CD14-positive monocyte (primary cell): ENCODE data around the gene TGFBRAP1. TPM values are rescaled to one million over a fixed set of nuclear protein-coding genes. Genes with fewer than 3 reads are reported as not detected.

Experiments used
- DNase-seq, 3 donors: peaks; one replicate each; pipeline ENCODE4 v3.0.0-alpha.2; 2011 to 2022
- H2AFZ ChIP-seq: 2 replicates; pipeline ENCODE4 v1.6.0; 2012; ENCODE audit warnings: mild to moderate bottlenecking, low read depth, low read length, inconsistent platforms; ENCODE audit not compliant: insufficient read depth, poor library complexity, severe bottlenecking
- H3K27ac ChIP-seq, 2 donors: 1 replicate in 1 of 2; 2 replicates in 1 of 2; pipeline ENCODE4 v1.5.1; 2012 to 2013; ENCODE audit warnings: low read length in 2 of 2, control low read depth in 1 of 2, inconsistent platforms in 1 of 2, low read depth in 1 of 2, mild to moderate bottlenecking in 1 of 2
- H3K27me3 ChIP-seq, 2 donors: one replicate each; pipeline versions ENCODE4 v1.6.0 to v1.6.1; 2011 to 2013; ENCODE audit warnings: low read length in 2 of 2; ENCODE audit not compliant: control insufficient read depth in 2 of 2, insufficient read depth in 2 of 2
- H3K36me3 ChIP-seq, 2 donors: replicated peaks in 1 of 2; 1 replicate in 1 of 2; 2 replicates in 1 of 2; pipeline versions ENCODE4 v1.5.1 to v1.6.1; 2012 to 2013; ENCODE audit warnings: low read length in 2 of 2, control low read depth in 1 of 2, inconsistent platforms in 1 of 2, mild to moderate bottlenecking in 1 of 2; ENCODE audit not compliant: insufficient read depth in 2 of 2, control insufficient read depth in 1 of 2
- H3K4me1 ChIP-seq, 2 donors: 1 replicate in 1 of 2; 2 replicates in 1 of 2; pipeline versions ENCODE4 v1.5.1 to v1.6.1; 2012 to 2013; ENCODE audit warnings: low read length in 2 of 2, control low read depth in 1 of 2, inconsistent platforms in 1 of 2, mild to moderate bottlenecking in 1 of 2, moderate library complexity in 1 of 2; ENCODE audit not compliant: insufficient read depth in 2 of 2, control insufficient read depth in 1 of 2
- H3K4me2 ChIP-seq: replicated peaks from 2 replicates; pipeline ENCODE3; 2012; ENCODE audit warnings: low read length, moderate library complexity, mild to moderate bottlenecking; ENCODE audit not compliant: poor library complexity, severe bottlenecking; ENCODE audit errors: extremely low read depth
- H3K4me3 ChIP-seq, 3 experiments: fragments of 200-600 bp in 1 of 3; sonication (generic) in 1 of 3; replicated peaks in 1 of 3; 1 replicate in 2 of 3; 2 replicates in 1 of 3; pipeline ENCODE4 v1.5.1; 2011 to 2013; ENCODE audit warnings: low read length in 3 of 3, mild to moderate bottlenecking in 3 of 3, control low read depth in 2 of 3, low read depth in 2 of 3, inconsistent platforms in 1 of 3, moderate library complexity in 1 of 3
- H3K79me2 ChIP-seq: 2 replicates; pipeline ENCODE4 v1.6.0; 2012; ENCODE audit warnings: mild to moderate bottlenecking, control low read depth, inconsistent platforms, low read length, moderate library complexity; ENCODE audit not compliant: insufficient read depth
- H3K9ac ChIP-seq: 2 replicates; pipeline ENCODE4 v1.6.0; 2017; ENCODE audit warnings: low read length, mild to moderate bottlenecking; ENCODE audit not compliant: insufficient read depth, poor library complexity, severe bottlenecking
- H3K9me3 ChIP-seq, 2 donors: replicated peaks in 1 of 2; 1 replicate in 1 of 2; 2 replicates in 1 of 2; pipeline versions ENCODE4 v1.5.1 to v1.6.1; 2012 to 2013; ENCODE audit warnings: low read length in 2 of 2, control low read depth in 1 of 2; ENCODE audit not compliant: control insufficient read depth in 1 of 2, insufficient read depth in 1 of 2
- H4K20me1 ChIP-seq: 2 replicates; pipeline ENCODE4 v1.6.0; 2012; ENCODE audit warnings: mild to moderate bottlenecking, low read length, control low read depth, moderate library complexity; ENCODE audit not compliant: insufficient read depth
- H3K27ac Mint-ChIP-seq, 7 donors: one replicate each; pipeline ENCODE4 v1.8.0; 2020; ENCODE audit warnings: mild to moderate bottlenecking in 7 of 7, mixed read lengths in 7 of 7, moderate library complexity in 6 of 7, inconsistent platforms in 2 of 7
- H3K27me3 Mint-ChIP-seq, 3 donors: one replicate each; pipeline ENCODE4 v1.8.0; 2021 to 2022; ENCODE audit warnings: low read depth in 3 of 3, mild to moderate bottlenecking in 3 of 3, mixed read lengths in 3 of 3, moderate library complexity in 3 of 3, inconsistent platforms in 1 of 3
- H3K36me3 Mint-ChIP-seq, 2 donors: one replicate each; pipeline ENCODE4 v1.8.0; 2020; ENCODE audit warnings: mixed read lengths in 2 of 2, inconsistent platforms in 1 of 2, mild to moderate bottlenecking in 1 of 2
- H3K4me1 Mint-ChIP-seq: one replicate; pipeline ENCODE4 v1.8.0; 2020; ENCODE audit warnings: mild to moderate bottlenecking, mixed read lengths
- H3K4me3 Mint-ChIP-seq, 2 donors: one replicate each; pipeline ENCODE4 v1.8.0; 2020; ENCODE audit warnings: mild to moderate bottlenecking in 2 of 2, mixed read lengths in 2 of 2, moderate library complexity in 1 of 2
- H3K9me3 Mint-ChIP-seq, 7 donors: one replicate each; pipeline ENCODE4 v1.8.0; 2020 to 2022; ENCODE audit warnings: mixed read lengths in 7 of 7, mild to moderate bottlenecking in 6 of 7, moderate library complexity in 6 of 7, inconsistent platforms in 2 of 7
- WGBS: methylation state at CpG from one replicate; pipeline ENCODE4 v1.1.5; 2013; ENCODE audit warnings: missing lambda C conversion rate; ENCODE audit not compliant: insufficient coverage; 5-methylcytosine and 5-hydroxymethylcytosine counted together
- intact Hi-C, 2 donors: fragments of 100-400 bp; cut with micrococcal nuclease; formaldehyde crosslinking; loops; one replicate each; pipeline versions ENCODE4 v1.15.0 to v1.15.1; 2023
- polyA plus RNA-seq, 3 donors: library from polyadenylated mRNA; depleted of rRNA in 1 of 3; unstranded in 2 of 3; stranded (reverse) in 1 of 3; fragments of 300-500 nt in 2 of 3; fragments of >200 nt in 1 of 3; fragmentation: Illumina TruSeq in 2 of 3; gene quantifications; 1 replicate in 2 of 3; 2 replicates in 1 of 3; pipeline ENCODE4 v1.2.3, GENCODE V29; 2012 to 2021
- TF ChIP-seq, protein P1 (sequence below): fragments of 200-600 bp; IDR thresholded peaks from one replicate; pipeline ENCODE4 v1.8.0; 2022; ENCODE audit warnings: antibody characterized with exemption, mild to moderate bottlenecking

TGFBRAP1 gene
- polyA plus RNA-seq, 3 donors = 10.0 to 10.5 (median 10.2) TPM

DNA sequence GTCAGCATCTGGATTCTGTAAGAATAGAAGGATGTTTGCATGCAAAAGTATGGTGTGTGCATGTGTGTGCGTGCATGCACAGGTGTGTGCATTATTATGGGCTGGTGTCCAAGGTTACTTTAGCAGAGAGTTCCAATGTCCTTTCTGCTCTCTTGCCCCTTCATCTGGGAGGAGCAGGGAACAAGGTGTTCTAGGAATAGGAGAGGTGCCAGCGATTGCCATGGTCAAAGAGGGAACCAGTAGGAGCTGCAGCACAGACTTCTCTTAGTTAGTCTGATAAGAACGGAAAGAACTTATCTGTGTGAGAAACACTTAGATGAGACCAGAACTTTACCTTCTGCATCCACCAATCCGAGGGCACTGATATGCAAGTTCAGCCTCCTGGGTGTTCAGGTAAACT lies 79.6 kb downstream of the TGFBRAP1 start:
- no peak overlapping the region for H3K27ac Mint-ChIP-seq
- H4K20me1 ChIP-seq = no peaks in the 10 kb centered on the region
- peaks cover 0 to 3% of the 10 kb centered on the region in 2 donors for H3K36me3 Mint-ChIP-seq
- H3K4me3 ChIP-seq = no peak overlapping the region
- no peak for DNase-seq
- H3K4me1 ChIP-seq = peaks cover 8 to 11% of the 10 kb centered on the region in 2 donors
- H3K27ac ChIP-seq = no peak overlapping the region
- H3K27me3 Mint-ChIP-seq = peaks cover 0 to 2% (median 1%) of the 10 kb centered on the region in 3 donors
- peaks cover 7% of the 10 kb centered on the region for H3K4me1 Mint-ChIP-seq
- H3K79me2 ChIP-seq = no peaks in the 10 kb centered on the region
- H3K4me3 Mint-ChIP-seq = no peak overlapping the region
- no peaks in the 10 kb centered on the region for H3K9me3 ChIP-seq
- H3K9ac ChIP-seq = no peak overlapping the region
- H3K9me3 Mint-ChIP-seq = peaks cover 0 to 8% (median 3%) of the 10 kb centered on the region in 7 donors
- WGBS = 100% methylated on average over 3 of the region's 4 CpGs
- H3K27me3 ChIP-seq = no peaks in the 10 kb centered on the region
- TF ChIP-seq, protein P1, sequence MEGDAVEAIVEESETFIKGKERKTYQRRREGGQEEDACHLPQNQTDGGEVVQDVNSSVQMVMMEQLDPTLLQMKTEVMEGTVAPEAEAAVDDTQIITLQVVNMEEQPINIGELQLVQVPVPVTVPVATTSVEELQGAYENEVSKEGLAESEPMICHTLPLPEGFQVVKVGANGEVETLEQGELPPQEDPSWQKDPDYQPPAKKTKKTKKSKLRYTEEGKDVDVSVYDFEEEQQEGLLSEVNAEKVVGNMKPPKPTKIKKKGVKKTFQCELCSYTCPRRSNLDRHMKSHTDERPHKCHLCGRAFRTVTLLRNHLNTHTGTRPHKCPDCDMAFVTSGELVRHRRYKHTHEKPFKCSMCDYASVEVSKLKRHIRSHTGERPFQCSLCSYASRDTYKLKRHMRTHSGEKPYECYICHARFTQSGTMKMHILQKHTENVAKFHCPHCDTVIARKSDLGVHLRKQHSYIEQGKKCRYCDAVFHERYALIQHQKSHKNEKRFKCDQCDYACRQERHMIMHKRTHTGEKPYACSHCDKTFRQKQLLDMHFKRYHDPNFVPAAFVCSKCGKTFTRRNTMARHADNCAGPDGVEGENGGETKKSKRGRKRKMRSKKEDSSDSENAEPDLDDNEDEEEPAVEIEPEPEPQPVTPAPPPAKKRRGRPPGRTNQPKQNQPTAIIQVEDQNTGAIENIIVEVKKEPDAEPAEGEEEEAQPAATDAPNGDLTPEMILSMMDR = no peak
- no peak overlapping the region for H3K4me2 ChIP-seq
- no peaks in the 10 kb centered on the region for H3K36me3 ChIP-seq
- H2AFZ ChIP-seq = no peak overlapping the region
- intact Hi-C loops = no loop called here

DNA sequence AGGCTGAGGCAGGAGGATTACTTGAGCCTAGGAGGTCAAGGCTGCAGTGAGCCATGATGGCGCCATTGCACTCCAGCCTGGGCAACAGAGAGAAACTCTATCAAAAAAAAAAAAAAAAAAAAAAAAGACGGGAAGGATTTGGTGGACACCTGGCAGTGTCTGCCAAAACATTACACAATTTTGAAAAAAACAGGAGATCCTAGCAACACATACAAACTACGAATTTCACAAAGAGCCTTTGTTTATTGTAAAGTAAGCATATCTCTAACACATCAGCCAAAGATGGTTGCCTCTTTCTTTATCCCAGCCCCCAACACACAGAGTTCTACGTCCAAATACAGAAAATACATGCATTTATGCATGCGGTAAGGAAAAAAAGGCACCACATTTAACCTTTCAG lies 80.4 kb downstream of the TGFBRAP1 start:
- Histone ChIP-seq H3K79me2 (no peaks in the 10 kb centered on the region), H2AFZ (no peak overlapping the region), H3K9me3 (no peaks in the 10 kb centered on the region), H3K27me3 (no peaks in the 10 kb centered on the region), H3K4me2 (no peak overlapping the region), H3K9ac (no peak overlapping the region), H3K4me3 (no peak overlapping the region), H3K4me1 (peaks cover 3 to 4% of the 10 kb centered on the region in 2 donors), H3K27ac (no peak overlapping the region), H4K20me1 (no peaks in the 10 kb centered on the region), H3K36me3 (no peaks in the 10 kb centered on the region)
- peaks cover 0 to 2% (median 1%) of the 10 kb centered on the region in 3 donors for H3K27me3 Mint-ChIP-seq
- TF ChIP-seq, protein P1 = no peak
- peaks cover 0 to 8% (median 3%) of the 10 kb centered on the region in 7 donors for H3K9me3 Mint-ChIP-seq
- H3K36me3 Mint-ChIP-seq = peaks cover 0 to 3% of the 10 kb centered on the region in 2 donors
- WGBS = no CpG with 5 or more reads among the region's 5 CpGs
- peaks cover 3% of the 10 kb centered on the region for H3K4me1 Mint-ChIP-seq
- DNase-seq = no peak
- intact Hi-C loops = no loop called here
- H3K27ac Mint-ChIP-seq = no peak overlapping the region
- no peak overlapping the region for H3K4me3 Mint-ChIP-seq
